ENCODE results near the gene ALDH3B1.

ALDH3B1 gene

DNA sequence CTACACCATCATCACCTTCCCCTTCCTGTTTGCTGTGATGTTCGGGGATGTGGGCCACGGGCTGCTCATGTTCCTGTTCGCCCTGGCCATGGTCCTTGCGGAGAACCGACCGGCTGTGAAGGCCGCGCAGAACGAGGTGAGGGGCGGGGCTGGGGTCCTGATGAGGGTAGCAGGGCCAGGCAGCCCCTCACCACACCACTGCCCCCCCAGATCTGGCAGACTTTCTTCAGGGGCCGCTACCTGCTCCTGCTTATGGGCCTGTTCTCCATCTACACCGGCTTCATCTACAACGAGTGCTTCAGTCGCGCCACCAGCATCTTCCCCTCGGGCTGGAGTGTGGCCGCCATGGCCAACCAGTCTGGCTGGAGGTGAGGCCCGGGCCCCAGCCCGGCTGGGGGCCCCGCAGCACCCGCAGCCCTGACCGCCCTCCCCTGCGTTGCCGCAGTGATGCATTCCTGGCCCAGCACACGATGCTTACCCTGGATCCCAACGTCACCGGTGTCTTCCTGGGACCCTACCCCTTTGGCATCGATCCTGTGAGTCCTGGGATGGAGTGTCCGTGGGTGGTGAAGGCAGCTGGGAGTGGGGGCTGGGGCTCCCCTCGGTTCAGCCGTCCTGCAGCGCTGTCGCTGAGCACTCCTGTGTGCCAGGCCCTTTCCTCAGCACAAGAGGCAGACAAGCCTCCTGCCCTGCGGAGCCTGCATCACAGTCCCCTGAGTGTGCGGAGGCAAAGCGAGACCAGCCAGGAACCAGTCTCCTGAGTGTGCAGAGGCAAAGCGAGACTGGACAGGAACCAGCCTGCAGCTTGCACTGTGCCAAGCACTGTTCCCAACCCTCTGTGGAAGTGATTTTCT, 37.5 kb downstream of the ALDH3B1 start:
- DNase-seq, result no peak

- no peak for DNase-seq
Measured at GRCh38 chr11:68048681-68049508, 38.8 kb downstream of the ALDH3B1 start.

DNA sequence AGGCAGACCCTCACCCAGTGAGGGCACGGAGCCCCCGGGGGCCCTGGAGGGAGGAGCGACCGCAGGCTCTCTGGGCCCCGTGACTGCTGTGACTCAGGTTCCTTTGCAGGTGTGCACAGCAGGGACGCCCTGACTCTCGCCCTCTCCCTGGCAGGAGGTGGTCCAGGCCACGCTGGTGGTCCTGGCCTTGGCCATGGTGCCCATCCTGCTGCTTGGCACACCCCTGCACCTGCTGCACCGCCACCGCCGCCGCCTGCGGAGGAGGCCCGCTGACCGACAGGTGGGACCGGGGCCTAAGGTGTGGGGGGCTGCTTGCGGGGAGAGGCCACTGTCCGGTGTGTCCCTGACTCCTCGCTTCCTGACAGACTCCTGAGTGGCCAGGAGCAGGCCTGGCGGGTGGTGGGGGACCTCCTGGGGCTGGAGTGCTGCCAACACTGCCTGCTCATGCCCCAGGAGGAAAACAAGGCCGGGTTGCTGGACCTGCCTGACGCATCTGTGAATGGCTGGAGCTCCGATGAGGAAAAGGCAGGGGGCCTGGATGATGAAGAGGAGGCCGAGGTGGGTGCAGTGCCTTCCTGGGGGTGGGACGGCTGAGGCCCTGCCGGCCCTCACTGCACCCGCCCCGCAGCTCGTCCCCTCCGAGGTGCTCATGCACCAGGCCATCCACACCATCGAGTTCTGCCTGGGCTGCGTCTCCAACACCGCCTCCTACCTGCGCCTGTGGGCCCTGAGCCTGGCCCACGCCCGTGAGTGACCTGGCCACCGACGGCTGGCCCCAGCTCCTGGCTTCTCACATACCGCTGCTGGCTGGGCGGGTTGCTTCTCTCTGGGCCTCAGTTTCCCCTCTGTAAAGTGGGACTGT, 39.6 kb downstream of the ALDH3B1 start:
- no peak for DNase-seq

GRCh38 chr11:68050371-68050841, 40.3 kb downstream of the ALDH3B1 start:
- no peak for DNase-seq

DNA sequence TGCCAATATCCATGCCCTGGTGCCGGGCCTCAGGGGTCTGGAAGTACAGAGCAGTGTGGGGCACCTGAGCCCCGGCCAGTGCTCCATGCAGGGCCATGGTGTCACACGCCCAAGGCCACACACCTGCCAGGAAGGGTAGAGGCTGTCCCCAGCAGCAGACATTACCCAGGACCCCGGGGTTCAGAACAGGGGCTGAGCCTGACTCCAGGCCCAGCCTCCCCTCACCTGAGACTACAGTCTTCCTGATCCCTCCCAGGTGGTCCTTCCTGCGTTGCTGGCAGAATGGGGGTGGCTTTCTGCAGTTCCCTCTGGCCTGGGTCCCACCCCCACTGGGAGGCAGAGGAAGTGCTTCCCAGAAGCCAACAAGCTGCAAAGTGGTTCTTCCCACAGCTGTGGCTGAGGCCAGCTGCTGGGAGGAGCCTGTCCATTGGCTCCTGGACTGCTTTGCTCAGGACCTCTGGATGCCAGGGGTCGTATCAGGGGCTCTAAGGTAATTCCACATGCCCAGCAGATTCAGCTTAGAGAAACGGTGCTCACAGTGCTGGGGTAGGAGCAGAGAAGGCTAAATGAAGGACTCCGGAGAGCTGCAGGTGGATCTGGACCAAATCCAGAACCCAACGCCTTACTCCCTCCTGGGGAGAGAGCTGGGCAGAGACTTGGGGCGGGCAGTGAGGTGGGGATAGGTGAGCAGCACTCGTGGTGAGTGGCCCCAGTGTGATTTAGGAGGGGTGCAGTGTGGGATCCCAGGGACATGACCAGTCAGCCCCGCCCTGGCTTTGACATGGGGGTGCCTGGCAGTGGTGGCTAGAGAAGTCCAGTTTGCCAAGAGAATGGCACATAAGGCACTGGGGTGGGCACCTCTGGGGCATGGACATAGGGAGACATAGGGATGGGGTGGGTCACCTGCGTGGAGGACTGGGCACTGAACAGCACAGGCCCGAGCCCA, 41.3 kb downstream of the ALDH3B1 start:
- no peak for DNase-seq

- no peak for DNase-seq
Measured at GRCh38 chr11:68052137-68052873, 42.2 kb downstream of the ALDH3B1 start.

GRCh38 chr11:68053117-68053516, 43.0 kb downstream of the ALDH3B1 start:
- DNase-seq, result no peak

GRCh38 chr11:68053981-68054812, 44.1 kb downstream of the ALDH3B1 start:
- no peak for DNase-seq

DNA sequence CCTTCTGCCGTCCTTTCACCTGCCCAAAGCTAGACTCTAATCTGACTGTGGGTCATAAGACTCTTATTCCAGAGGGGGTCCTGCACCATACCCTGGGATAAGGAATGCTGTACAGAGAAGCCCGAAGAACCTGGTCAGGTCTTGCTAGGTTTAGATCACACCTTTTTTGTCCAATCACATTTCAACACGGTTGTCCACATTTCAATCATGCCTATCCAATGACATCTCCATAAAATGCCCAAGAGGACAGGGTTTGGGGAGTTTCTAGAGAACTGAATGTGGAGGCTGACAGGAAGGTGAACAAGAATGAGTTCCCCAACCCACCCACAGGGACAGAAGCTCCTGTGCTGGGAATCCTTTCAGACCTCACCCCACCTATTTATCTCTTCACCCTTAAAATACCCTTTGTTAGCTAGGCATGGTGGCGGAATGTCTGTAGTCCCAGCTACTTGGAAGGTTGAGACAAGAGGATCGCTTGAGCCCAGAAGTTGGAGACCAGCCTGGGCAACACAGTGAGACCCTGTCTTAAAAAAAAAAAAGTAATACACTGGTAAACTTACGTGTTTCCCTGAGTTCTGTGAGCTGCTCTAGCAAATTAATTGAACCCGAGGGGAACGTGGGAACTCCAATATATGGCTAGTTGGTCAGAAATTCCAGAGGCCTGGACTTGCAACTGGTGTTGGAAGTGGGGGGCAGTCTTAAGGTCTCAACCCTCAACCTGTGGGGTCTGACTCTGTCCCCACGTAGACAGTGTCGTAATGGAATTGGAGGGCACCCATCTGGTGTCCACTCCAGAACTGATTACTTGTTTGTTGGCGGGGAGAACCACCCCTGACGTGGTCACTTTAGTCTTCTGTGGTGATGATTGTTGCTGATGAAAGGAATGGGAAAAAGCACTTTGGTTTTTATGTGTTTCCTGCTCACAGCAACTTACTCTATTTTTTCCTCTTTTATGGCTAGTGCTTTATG, 46.5 kb downstream of the ALDH3B1 start:
- DNase-seq, result no peak

DNA sequence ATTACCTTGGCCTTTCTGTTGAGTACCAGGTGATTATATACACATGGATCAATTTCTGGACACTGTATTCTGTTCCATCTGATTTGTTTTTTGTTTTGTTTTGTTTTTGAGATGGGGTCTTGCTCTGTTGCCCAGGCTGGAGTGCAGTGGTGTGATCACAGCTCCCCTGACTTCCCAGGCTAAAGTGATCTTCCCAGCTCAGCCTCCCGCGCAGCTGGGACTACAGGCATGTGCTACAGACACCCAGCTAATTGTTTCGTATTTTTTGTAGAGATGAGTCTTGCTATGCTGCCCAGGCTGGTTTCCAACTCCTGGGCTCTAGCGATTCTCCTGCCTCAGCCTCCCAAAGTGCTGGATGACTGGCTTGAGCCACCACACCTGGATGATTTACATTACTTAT, 47.7 kb downstream of the ALDH3B1 start:
- no peak for DNase-seq

DNA sequence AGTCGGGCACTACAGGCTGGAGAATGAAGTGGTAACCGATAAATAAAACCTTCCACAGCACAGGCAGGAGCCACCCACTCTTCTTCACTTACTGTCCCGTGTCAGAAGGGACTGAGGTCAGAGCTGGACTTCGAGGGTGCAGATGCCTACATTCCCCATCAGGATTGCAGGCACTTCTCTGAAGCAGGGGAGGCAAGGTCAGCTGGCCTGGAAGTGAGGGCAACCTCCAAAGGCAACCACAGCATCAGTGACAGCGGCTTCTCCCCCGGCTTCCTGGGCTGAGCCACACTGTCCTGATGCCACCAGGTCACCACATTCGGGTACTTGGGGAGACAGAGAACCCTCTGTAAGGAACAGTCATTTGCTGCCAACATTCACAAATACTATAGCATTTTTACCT, 51.4 kb downstream of the ALDH3B1 start:
- DNase-seq, result no peak

GRCh38 chr11:68064926-68065325, 54.8 kb downstream of the ALDH3B1 start:
- DNase-seq, result no peak

DNA sequence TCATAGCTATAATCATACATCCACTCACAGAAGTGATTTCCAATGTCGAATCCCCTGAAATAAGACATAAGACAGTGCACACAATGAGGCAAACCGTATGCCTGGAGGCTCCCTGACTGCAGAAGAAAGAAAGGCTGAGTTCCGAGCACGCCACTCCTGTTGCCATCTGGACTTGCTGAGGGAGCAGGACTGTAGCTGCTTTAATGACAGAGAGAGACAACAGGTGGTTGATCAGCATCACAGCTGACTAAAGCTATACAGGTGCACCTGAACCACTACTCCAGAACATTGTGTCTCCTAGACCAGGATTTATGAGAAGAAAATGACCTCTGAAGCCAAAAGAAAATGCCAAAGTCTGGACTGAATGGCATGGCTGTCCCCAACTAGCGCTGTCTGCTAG, 55.7 kb downstream of the ALDH3B1 start:
- no peak for DNase-seq

- no peak for DNase-seq
Measured at GRCh38 chr11:68066742-68067141, 56.6 kb downstream of the ALDH3B1 start.

DNA sequence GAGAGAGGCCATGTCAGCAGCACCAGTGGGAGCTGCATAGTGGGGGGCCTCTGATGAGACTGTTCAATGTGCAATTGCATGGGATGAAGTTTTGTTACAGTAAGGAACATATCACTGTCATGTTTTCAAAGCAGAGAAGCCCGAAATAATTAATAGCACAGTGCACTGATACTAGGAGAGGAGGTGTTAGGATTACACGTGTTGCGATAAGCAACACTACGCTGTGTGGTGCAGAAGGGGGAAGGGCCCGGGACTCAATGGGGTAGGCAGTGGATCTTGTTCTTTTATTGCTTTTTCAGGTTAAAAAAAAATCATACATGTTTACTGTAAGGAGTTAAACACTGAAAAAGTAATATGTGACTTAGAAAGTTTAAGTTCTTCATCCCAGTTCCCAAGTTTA, 57.9 kb downstream of the ALDH3B1 start:
- no peak for DNase-seq

DNA sequence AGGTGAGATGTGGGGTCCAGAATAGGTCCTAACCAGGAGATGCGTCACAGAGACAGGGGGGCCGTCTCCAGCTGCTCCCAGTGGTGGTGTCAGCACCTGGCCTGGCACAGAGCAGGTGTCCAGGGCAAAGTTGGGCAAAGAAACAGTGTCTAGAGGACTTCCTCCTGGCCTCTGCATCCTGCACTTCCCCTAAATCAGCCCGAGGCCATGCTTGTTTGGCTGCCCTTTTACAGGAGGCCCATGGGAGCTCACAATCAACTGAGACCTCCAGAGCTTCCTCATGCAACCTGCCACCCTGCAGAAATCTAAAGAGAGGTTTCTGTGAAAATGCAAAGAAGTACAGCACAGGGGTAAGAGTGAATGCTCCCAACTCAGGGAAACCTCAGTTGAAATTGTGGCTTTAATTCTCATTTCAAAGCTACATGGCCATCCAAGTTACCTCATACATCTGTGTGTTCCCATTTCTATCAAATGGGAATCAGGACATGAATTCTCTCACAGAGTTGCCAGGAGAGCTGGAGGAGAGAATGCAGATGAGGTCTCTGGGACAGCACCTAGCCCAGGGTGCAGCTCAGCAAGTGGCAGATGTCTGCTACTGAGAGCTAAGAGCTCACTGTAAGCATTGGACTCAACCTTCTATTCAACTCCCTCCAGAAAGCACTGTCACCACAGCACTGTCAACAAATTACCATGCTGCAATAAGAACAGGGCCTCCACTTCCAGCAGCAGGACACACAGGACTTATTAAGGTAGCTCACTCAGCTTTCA, 61.3 kb downstream of the ALDH3B1 start:
- DNase-seq, result no peak

DNA sequence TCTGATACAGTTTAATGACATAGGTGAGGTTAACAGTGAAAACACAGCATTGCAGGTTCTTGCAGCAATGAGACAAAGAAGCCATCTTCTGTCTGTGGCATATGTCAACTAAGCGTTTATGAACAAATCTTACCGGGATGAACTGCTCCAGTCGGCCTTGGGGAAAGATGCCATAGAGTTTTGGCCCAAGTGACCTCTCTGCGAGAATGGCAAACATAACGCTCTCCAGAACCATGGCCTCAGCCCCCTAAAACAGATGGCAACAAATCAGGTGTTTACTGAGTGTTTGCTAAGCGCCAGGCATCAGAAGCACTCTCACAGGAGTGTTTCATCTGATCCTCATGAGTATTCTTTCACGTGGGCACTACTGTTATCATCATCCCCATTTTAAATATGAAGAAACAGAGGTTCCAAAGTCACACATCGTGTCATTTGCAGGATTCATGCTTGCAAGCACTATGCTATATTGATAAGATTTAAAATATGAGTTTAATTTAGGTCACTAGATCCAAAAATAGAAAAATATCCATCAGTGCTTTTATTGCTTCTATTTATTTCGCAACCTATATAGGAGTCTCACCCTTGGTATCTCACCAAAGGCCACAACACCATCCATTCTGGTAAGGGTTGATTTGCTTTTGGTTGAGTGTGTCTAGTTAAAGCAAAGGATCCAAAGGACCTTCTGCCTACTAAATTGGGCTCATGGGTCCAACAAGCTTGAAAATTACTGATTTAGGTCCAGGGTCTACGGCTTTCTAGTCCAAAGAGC, 64.6 kb downstream of the ALDH3B1 start:
- no peak for DNase-seq
